HEK293T (cell line): ENCODE data around the gene KRTAP10-10.

Source experiments
- SP1 ChIP-seq: fragments of 450-650 bp; IDR thresholded peaks from 2 replicates; pipeline ENCODE4 v1.6.1; 2017
- ZNF384 ChIP-seq: fragments of 450-650 bp; IDR thresholded peaks from 2 replicates; pipeline ENCODE4 v1.6.1; 2016

DNA sequence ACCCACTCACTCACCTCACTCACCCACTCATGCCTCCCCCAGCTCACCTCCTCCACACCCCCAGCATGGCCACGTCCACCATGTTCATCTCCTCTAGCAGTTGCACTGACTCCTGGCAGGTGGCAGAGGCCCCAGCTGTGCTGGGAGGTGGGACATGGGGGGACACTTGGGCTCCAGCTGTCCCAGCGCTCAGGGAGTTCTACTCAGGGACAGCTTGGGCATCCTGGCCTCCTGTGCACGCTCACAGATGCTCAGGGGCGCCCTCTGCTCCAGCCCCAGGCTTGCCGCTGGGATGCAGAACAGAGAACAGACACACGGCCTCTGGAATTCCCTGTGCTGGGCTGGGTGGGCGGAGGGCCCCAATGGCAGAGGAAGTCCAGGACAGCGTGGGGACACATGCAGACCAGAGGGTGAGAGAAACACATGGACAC, 20.1 kb upstream of the KRTAP10-10 start:
- TF ChIP-seq ZNF384 (no peak), SP1 (no peak)
